ENCODE results near the gene RAB3C.

- TF ChIP-seq, protein P1, sequence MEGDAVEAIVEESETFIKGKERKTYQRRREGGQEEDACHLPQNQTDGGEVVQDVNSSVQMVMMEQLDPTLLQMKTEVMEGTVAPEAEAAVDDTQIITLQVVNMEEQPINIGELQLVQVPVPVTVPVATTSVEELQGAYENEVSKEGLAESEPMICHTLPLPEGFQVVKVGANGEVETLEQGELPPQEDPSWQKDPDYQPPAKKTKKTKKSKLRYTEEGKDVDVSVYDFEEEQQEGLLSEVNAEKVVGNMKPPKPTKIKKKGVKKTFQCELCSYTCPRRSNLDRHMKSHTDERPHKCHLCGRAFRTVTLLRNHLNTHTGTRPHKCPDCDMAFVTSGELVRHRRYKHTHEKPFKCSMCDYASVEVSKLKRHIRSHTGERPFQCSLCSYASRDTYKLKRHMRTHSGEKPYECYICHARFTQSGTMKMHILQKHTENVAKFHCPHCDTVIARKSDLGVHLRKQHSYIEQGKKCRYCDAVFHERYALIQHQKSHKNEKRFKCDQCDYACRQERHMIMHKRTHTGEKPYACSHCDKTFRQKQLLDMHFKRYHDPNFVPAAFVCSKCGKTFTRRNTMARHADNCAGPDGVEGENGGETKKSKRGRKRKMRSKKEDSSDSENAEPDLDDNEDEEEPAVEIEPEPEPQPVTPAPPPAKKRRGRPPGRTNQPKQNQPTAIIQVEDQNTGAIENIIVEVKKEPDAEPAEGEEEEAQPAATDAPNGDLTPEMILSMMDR (IDR thresholded peaks at IDR 0.05) = no peak
- no peak for TF ChIP-seq POLR2A (IDR thresholded peaks at IDR 0.05)
These were observed 88.3 kb downstream of the RAB3C start for GRCh38 chr5:58671155-58671554.

Data from Peyer's patch (tissue), 4 donors.